Nephron (organoid): ENCODE data around the gene INA.

Experiments
- H3K27ac Mint-ChIP-seq, 3 experiments: 2 replicates each; pipeline ENCODE4 v1.8.0; 2020; ENCODE audit warnings: mixed read lengths in 3 of 3, mild to moderate bottlenecking in 2 of 3, moderate library complexity in 1 of 3
- H3K27me3 Mint-ChIP-seq: 2 replicates; pipeline ENCODE4 v1.8.0; 2021; ENCODE audit warnings: low read depth, mild to moderate bottlenecking, moderate library complexity, mixed read lengths
- H3K36me3 Mint-ChIP-seq: 2 replicates; pipeline ENCODE4 v1.8.0; 2020; ENCODE audit warnings: low read depth, mixed read lengths
- H3K4me1 Mint-ChIP-seq: 2 replicates; pipeline ENCODE4 v1.8.0; 2020; ENCODE audit warnings: mixed read lengths
- H3K4me3 Mint-ChIP-seq, 3 experiments: 2 replicates each; pipeline ENCODE4 v1.8.0; 2020; ENCODE audit warnings: mild to moderate bottlenecking in 3 of 3, mixed read lengths in 3 of 3, moderate library complexity in 2 of 3
- H3K9me3 Mint-ChIP-seq: 2 replicates; pipeline ENCODE4 v1.8.0; 2020; ENCODE audit warnings: mixed read lengths
- TF ChIP-seq, protein P1 (sequence below), 3 experiments: fragments of 200-600 bp; sonication (generic); IDR thresholded peaks; one replicate each; pipeline ENCODE4 v1.5.0; 2021; ENCODE audit warnings: antibody characterized with exemption in 3 of 3; ENCODE audit not compliant: unreplicated experiment in 3 of 3

The INA gene

DNA sequence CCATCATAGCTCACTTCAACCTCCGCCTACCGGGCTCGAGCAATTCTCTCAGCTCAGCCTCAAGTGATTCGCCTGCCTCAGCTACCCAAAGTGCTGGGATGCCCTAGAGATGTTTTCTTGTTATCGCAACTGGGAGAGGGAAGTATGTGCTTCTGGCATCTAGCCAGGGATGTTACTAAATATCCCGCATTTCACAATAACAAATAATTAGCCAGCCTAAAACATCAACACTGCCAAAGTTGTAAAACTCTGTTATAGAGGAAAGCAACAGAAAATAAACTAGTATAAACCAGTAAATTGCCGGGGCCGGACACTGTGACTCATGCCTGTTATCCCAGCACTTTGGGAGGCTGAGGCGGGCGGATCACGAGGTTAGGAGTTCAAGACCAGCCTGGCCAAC, 7.2 kb downstream of the INA start:
- Mint-ChIP-seq H3K9me3 (peaks cover 3% of the 10 kb centered on the region), H3K4me3 (no peak overlapping the region)

GRCh38 chr10:103287992-103288391, 11.1 kb downstream of the INA start:
- TF ChIP-seq, protein P1, sequence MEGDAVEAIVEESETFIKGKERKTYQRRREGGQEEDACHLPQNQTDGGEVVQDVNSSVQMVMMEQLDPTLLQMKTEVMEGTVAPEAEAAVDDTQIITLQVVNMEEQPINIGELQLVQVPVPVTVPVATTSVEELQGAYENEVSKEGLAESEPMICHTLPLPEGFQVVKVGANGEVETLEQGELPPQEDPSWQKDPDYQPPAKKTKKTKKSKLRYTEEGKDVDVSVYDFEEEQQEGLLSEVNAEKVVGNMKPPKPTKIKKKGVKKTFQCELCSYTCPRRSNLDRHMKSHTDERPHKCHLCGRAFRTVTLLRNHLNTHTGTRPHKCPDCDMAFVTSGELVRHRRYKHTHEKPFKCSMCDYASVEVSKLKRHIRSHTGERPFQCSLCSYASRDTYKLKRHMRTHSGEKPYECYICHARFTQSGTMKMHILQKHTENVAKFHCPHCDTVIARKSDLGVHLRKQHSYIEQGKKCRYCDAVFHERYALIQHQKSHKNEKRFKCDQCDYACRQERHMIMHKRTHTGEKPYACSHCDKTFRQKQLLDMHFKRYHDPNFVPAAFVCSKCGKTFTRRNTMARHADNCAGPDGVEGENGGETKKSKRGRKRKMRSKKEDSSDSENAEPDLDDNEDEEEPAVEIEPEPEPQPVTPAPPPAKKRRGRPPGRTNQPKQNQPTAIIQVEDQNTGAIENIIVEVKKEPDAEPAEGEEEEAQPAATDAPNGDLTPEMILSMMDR (IDR thresholded peaks at IDR 0.05; ENCODE audit: unreplicated experiment in 3 of 3) = no peak
- Mint-ChIP-seq H3K4me3 (no peak overlapping the region), H3K9me3 (no peaks in the 10 kb centered on the region), H3K27ac (no peak overlapping the region), H3K4me1 (no peaks in the 10 kb centered on the region), H3K27me3 (peaks cover 13% of the 10 kb centered on the region), H3K36me3 (no peaks in the 10 kb centered on the region)

More for the DNA sequence above, 7.2 kb downstream of the INA start:
- peaks cover 11% of the 10 kb centered on the region for H3K4me1 Mint-ChIP-seq
- TF ChIP-seq, protein P1 (IDR thresholded peaks at IDR 0.05; ENCODE audit: unreplicated experiment in 3 of 3) = no peak
- H3K27me3 Mint-ChIP-seq = peaks cover 45% of the 10 kb centered on the region
- no peak overlapping the region for H3K27ac Mint-ChIP-seq
- H3K36me3 Mint-ChIP-seq = no peaks in the 10 kb centered on the region

- Mint-ChIP-seq H3K36me3 (no peaks in the 10 kb centered on the region), H3K9me3 (no peaks in the 10 kb centered on the region), H3K27me3 (peaks cover 8% of the 10 kb centered on the region), H3K4me3 (no peak overlapping the region), H3K27ac (no peak overlapping the region), H3K4me1 (no peaks in the 10 kb centered on the region)
- TF ChIP-seq, protein P1 (IDR thresholded peaks at IDR 0.05; ENCODE audit: unreplicated experiment in 3 of 3) = no peak
Measured at GRCh38 chr10:103291588-103291987, 14.7 kb downstream of the INA start.

GRCh38 chr10:103295374-103296015, 18.6 kb downstream of the INA start:
- TF ChIP-seq, protein P1 (IDR thresholded peaks at IDR 0.05; ENCODE audit: unreplicated experiment in 3 of 3) = no peak
- Mint-ChIP-seq H3K9me3 (no peaks in the 10 kb centered on the region), H3K4me1 (no peaks in the 10 kb centered on the region), H3K27ac (no peak overlapping the region), H3K36me3 (no peaks in the 10 kb centered on the region), H3K27me3 (no peaks in the 10 kb centered on the region), H3K4me3 (no peak overlapping the region)

DNA sequence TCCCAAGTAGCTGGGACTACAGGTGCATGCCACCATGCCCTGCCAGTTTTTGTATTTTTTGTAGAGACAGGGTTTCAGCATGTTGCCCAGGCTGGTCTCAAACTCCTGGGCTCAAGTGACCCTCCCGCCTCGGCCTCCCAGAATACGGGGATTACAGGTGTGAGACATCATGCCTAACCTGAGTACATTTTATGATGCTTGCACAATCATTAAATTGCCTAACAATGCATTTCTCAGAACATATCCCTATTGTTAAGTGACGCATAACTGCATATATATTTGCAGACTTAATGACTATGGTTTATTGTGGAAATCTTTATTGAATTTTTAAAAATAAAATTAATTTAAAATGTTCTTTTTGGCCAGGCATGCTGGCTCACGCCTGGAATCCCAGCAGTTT, 30.7 kb downstream of the INA start:
- TF ChIP-seq, protein P1 (IDR thresholded peaks at IDR 0.05; ENCODE audit: unreplicated experiment in 3 of 3) = no peak
- Mint-ChIP-seq H3K4me1 (no peaks in the 10 kb centered on the region), H3K27ac (no peak overlapping the region), H3K4me3 (no peak overlapping the region), H3K36me3 (peaks cover 64% of the 10 kb centered on the region), H3K9me3 (no peaks in the 10 kb centered on the region), H3K27me3 (no peaks in the 10 kb centered on the region)

- H3K4me1 Mint-ChIP-seq = no peaks in the 10 kb centered on the region
- TF ChIP-seq, protein P1 (IDR thresholded peaks at IDR 0.05; ENCODE audit: unreplicated experiment in 3 of 3) = no peak
- peaks cover 64% of the 10 kb centered on the region for H3K36me3 Mint-ChIP-seq
- no peak overlapping the region for H3K27ac Mint-ChIP-seq
- H3K27me3 Mint-ChIP-seq = no peaks in the 10 kb centered on the region
- no peak overlapping the region for H3K4me3 Mint-ChIP-seq
- H3K9me3 Mint-ChIP-seq = no peaks in the 10 kb centered on the region
Measured at GRCh38 chr10:103310197-103310596, 33.3 kb downstream of the INA start.
